ENCODE data around the gene VSNL1.
"Not testable (repeated sequence)": the region's sequence is repeated elsewhere in the genome, so short reads cannot be mapped to it uniquely, and the experiment has no call there.

VSNL1 gene

GRCh38 chr2:17543848-17544247, 3.4 kb downstream of the VSNL1 start:
- no peak for FAIRE-seq
- TF ChIP-seq TAF1 (IDR thresholded peaks at IDR 0.05; ENCODE audit: borderline replicate concordance, low read depth, low read length) (no peak), POLR2A (IDR thresholded peaks at IDR 0.05; ENCODE audit: low read depth, low read length) (no peak), POLR2AphosphoS5 (IDR thresholded peaks at IDR 0.05; ENCODE audit: low read depth, low read length) (no peak)

GRCh38 chr2:17544256-17544655, 3.8 kb downstream of the VSNL1 start:
- TF ChIP-seq POLR2A (IDR thresholded peaks at IDR 0.05; ENCODE audit: low read depth, low read length) (no peak), TAF1 (IDR thresholded peaks at IDR 0.05; ENCODE audit: borderline replicate concordance, low read depth, low read length) (no peak), POLR2AphosphoS5 (IDR thresholded peaks at IDR 0.05; ENCODE audit: low read depth, low read length) (no peak)
- FAIRE-seq = no peak
- no peak for DNase-seq (ENCODE audit: insufficient read length)

More at GRCh38 chr2:17543848-17544247, 3.4 kb downstream of the VSNL1 start:
- no peak for DNase-seq (ENCODE audit: insufficient read length)

GRCh38 chr2:17545680-17546613, 5.5 kb downstream of the VSNL1 start:
- TF ChIP-seq POLR2A (IDR thresholded peaks at IDR 0.05; ENCODE audit: low read depth, low read length) (no peak), TAF1 (IDR thresholded peaks at IDR 0.05; ENCODE audit: borderline replicate concordance, low read depth, low read length) (no peak), POLR2AphosphoS5 (IDR thresholded peaks at IDR 0.05; ENCODE audit: low read depth, low read length) (no peak)
- DNase-seq (ENCODE audit: insufficient read length) (no peak), FAIRE-seq (no peak)

GRCh38 chr2:17547237-17547636, 6.7 kb downstream of the VSNL1 start:
- TF ChIP-seq POLR2AphosphoS5 (IDR thresholded peaks at IDR 0.05; ENCODE audit: low read depth, low read length) (no peak), POLR2A (IDR thresholded peaks at IDR 0.05; ENCODE audit: low read depth, low read length) (no peak)
- DNase-seq (ENCODE audit: insufficient read length) (no peak), FAIRE-seq (no peak)

GRCh38 chr2:17547737-17548136, 7.2 kb downstream of the VSNL1 start:
- FAIRE-seq (no peak), DNase-seq (ENCODE audit: insufficient read length) (no peak)
- TF ChIP-seq POLR2A (IDR thresholded peaks at IDR 0.05; ENCODE audit: low read depth, low read length) = no peak

- FAIRE-seq (no peak), DNase-seq (ENCODE audit: insufficient read length) (no peak)
- no peak for TF ChIP-seq POLR2AphosphoS5 (IDR thresholded peaks at IDR 0.05; ENCODE audit: low read depth, low read length)
- no peak for TF ChIP-seq POLR2A (IDR thresholded peaks at IDR 0.05; ENCODE audit: low read depth, low read length)
- TF ChIP-seq TAF1 (IDR thresholded peaks at IDR 0.05; ENCODE audit: borderline replicate concordance, low read depth, low read length) = no peak
Measured at GRCh38 chr2:17550907-17551306, 10.4 kb downstream of the VSNL1 start.

GRCh38 chr2:17555150-17555549, 14.7 kb downstream of the VSNL1 start:
- TF ChIP-seq POLR2AphosphoS5 (IDR thresholded peaks at IDR 0.05; ENCODE audit: low read depth, low read length) (no peak), TAF1 (IDR thresholded peaks at IDR 0.05; ENCODE audit: borderline replicate concordance, low read depth, low read length) (no peak), POLR2A (IDR thresholded peaks at IDR 0.05; ENCODE audit: low read depth, low read length) (no peak)
- FAIRE-seq (no peak), DNase-seq (ENCODE audit: insufficient read length) (no peak)

- DNase-seq (ENCODE audit: insufficient read length) (no peak), FAIRE-seq (no peak)
- TF ChIP-seq POLR2AphosphoS5 (IDR thresholded peaks at IDR 0.05; ENCODE audit: low read depth, low read length) = no peak
- TF ChIP-seq POLR2A (IDR thresholded peaks at IDR 0.05; ENCODE audit: low read depth, low read length) = no peak
Measured at GRCh38 chr2:17557596-17557995, 17.1 kb downstream of the VSNL1 start.

GRCh38 chr2:17558053-17558452, 17.6 kb downstream of the VSNL1 start:
- TF ChIP-seq POLR2A (IDR thresholded peaks at IDR 0.05; ENCODE audit: low read depth, low read length) (no peak), TAF1 (IDR thresholded peaks at IDR 0.05; ENCODE audit: borderline replicate concordance, low read depth, low read length) (no peak), POLR2AphosphoS5 (IDR thresholded peaks at IDR 0.05; ENCODE audit: low read depth, low read length) (no peak)
- DNase-seq (ENCODE audit: insufficient read length) (no peak), FAIRE-seq (no peak)

GRCh38 chr2:17558878-17559277, 18.4 kb downstream of the VSNL1 start:
- FAIRE-seq (no peak), DNase-seq (ENCODE audit: insufficient read length) (no peak)
- no peak for TF ChIP-seq TAF1 (IDR thresholded peaks at IDR 0.05; ENCODE audit: borderline replicate concordance, low read depth, low read length)
- no peak for TF ChIP-seq POLR2A (IDR thresholded peaks at IDR 0.05; ENCODE audit: low read depth, low read length)
- no peak for TF ChIP-seq POLR2AphosphoS5 (IDR thresholded peaks at IDR 0.05; ENCODE audit: low read depth, low read length)

- not testable (repeated sequence) for DNase-seq (ENCODE audit: insufficient read length); FAIRE-seq
Measured at GRCh38 chr2:17565726-17566125, 25.2 kb downstream of the VSNL1 start.

GRCh38 chr2:17571681-17572080, 31.2 kb downstream of the VSNL1 start:
- DNase-seq (ENCODE audit: insufficient read length) (no peak), FAIRE-seq (no peak)
- no peak for TF ChIP-seq POLR2A (IDR thresholded peaks at IDR 0.05; ENCODE audit: low read depth, low read length)
- TF ChIP-seq TAF1 (IDR thresholded peaks at IDR 0.05; ENCODE audit: borderline replicate concordance, low read depth, low read length) = no peak
- no peak for TF ChIP-seq POLR2AphosphoS5 (IDR thresholded peaks at IDR 0.05; ENCODE audit: low read depth, low read length)
